PC-9 (cell line): ENCODE results near the gene BAX. TPM values are rescaled to one million over a fixed set of nuclear protein-coding genes. Genes with fewer than 3 reads are reported as not detected.
"Not testable (repeated sequence)": the region's sequence is repeated elsewhere in the genome, so short reads cannot be mapped to it uniquely, and the experiment has no call there.

Experiments
- BruUV-seq: library from RNA; stranded (reverse); fragments of 400-500 nt; replicated peaks from 2 replicates; lab custom pipeline; 2021; lab: Mats Ljungman, UMichigan
- CTCF ChIA-PET: fragments of 300-600 bp; sonication (Branson Sonifier 250); formaldehyde crosslinking; loops from one replicate; lab custom pipeline; 2022; ENCODE audit warnings: antibody characterized with exemption; lab: Charles Lee
- POLR2A ChIA-PET: fragments of 300-600 bp; sonication (Branson Sonifier 250); formaldehyde crosslinking; loops from one replicate; lab custom pipeline; 2022; ENCODE audit warnings: antibody characterized with exemption; ENCODE audit not compliant: unreplicated experiment; lab: Charles Lee
- DNase-seq, 2 experiments: peaks; one replicate each; pipeline versions ENCODE4 v3.0.0 to v3.0.0-alpha.2; 2015 to 2022; ENCODE audit warnings: mixed read lengths in 1 of 2
- H2AFZ ChIP-seq: fragments of 200-600 bp; sonication (generic); 2 replicates; pipeline ENCODE4 v1.8.1; 2017; ENCODE audit warnings: antibody characterized with exemption
- H3F3A ChIP-seq: fragments of 200-600 bp; sonication (generic); 2 replicates; pipeline ENCODE4 v1.8.1; 2017; ENCODE audit warnings: antibody characterized with exemption, mild to moderate bottlenecking, low read depth; ENCODE audit not compliant: insufficient read depth
- H3K27ac ChIP-seq: fragments of 200-600 bp; sonication (generic); 2 replicates; pipeline ENCODE4 v1.6.1; 2016; ENCODE audit warnings: mixed run types
- H3K27me3 ChIP-seq: fragments of 200-600 bp; sonication (generic); 2 replicates; pipeline ENCODE4 v1.6.1; 2016; ENCODE audit warnings: low read depth, mixed run types; ENCODE audit not compliant: insufficient read depth
- H3K36me3 ChIP-seq: fragments of 200-600 bp; sonication (generic); 2 replicates; pipeline ENCODE4 v1.6.1; 2016; ENCODE audit warnings: low read depth, mixed run types
- H3K4me1 ChIP-seq: fragments of 200-600 bp; sonication (generic); replicated peaks from 2 replicates; pipeline ENCODE4 v1.6.1; 2016; ENCODE audit warnings: mixed run types; ENCODE audit not compliant: insufficient read depth
- H3K4me2 ChIP-seq: fragments of 200-600 bp; sonication (generic); 2 replicates; pipeline ENCODE4 v1.6.1; 2017; ENCODE audit warnings: mixed run types
- H3K4me3 ChIP-seq: fragments of 200-600 bp; sonication (generic); 2 replicates; pipeline ENCODE4 v1.6.1; 2016; ENCODE audit warnings: mixed run types
- H3K79me2 ChIP-seq: fragments of 200-600 bp; sonication (generic); 2 replicates; pipeline ENCODE4 v1.6.1; 2017; ENCODE audit warnings: low read depth, mixed run types
- H3K9me2 ChIP-seq: fragments of 200-600 bp; sonication (generic); 2 replicates; pipeline ENCODE4 v1.8.1; 2017; ENCODE audit warnings: mild to moderate bottlenecking; ENCODE audit not compliant: insufficient read depth
- H3K9me3 ChIP-seq: fragments of 200-600 bp; sonication (generic); 2 replicates; pipeline ENCODE4 v1.8.1; 2016; ENCODE audit warnings: low read depth; ENCODE audit not compliant: insufficient read depth
- H4K20me1 ChIP-seq: fragments of 200-600 bp; sonication (generic); 2 replicates; pipeline ENCODE4 v1.8.1; 2017; ENCODE audit not compliant: insufficient read depth
- EZH2 ChIP-seq: fragments of 200-600 bp; sonication (generic); IDR thresholded peaks from 2 replicates; pipeline ENCODE4 v1.8.0; 2017; ENCODE audit warnings: antibody characterized with exemption, low read depth
- intact Hi-C: fragments of 100-400 bp; cut with micrococcal nuclease; formaldehyde crosslinking; loops from one replicate; pipeline ENCODE4 v1.10.0; 2022; ENCODE audit not compliant: unreplicated experiment
- total RNA-seq: library from RNA; stranded (reverse); gene quantifications from 2 replicates; pipeline ENCODE4 v1.2.3, GENCODE V29; 2021
- TF ChIP-seq, protein P1 (sequence below): fragments of 200-600 bp; sonication (generic); conservative IDR thresholded peaks from 2 replicates; pipeline ENCODE4 v1.6.1; 2017; ENCODE audit warnings: mixed run types, antibody characterized with exemption, mild to moderate bottlenecking, moderate library complexity

BAX gene
- total RNA-seq, 1 experiment from 2014 or later, result 140 TPM

DNA sequence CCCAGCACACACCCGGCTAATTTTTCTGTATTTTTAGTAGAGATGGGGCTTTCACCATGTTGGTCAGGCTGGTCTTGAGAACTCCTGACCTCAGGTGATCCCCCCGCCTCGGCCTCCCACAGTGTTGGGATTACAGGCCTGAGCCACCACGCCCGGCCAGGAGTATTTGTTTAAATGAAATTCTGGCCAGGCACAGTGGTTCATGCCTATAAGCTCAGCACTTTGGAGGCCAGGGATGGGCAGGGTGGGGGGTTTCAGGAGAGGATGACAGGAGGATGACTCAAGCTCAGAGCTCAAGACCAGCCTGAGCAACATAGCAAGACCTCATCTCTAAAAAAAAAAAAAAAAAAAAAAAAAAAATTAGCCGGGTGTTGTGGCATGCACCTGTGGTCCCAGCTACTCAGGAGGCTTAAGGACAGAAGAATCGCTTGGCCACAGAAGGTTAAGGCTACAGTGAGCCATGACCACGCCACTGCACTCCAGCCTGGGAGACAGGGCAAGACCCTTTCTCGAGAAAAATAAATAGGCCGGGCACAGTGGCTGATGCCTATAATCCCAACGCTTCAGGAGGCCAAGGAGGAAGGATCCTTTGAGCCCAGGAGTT lies 29.3 kb upstream of the BAX start:
- no peak overlapping the region for H3K4me2 ChIP-seq
- intact Hi-C loops, result no loop called here
- H2AFZ ChIP-seq, result no peak overlapping the region
- no peaks in the 10 kb centered on the region for H3K9me3 ChIP-seq
- no peaks in the 10 kb centered on the region for H3K27me3 ChIP-seq
- no peak for TF ChIP-seq EZH2
- TF ChIP-seq, protein P1, sequence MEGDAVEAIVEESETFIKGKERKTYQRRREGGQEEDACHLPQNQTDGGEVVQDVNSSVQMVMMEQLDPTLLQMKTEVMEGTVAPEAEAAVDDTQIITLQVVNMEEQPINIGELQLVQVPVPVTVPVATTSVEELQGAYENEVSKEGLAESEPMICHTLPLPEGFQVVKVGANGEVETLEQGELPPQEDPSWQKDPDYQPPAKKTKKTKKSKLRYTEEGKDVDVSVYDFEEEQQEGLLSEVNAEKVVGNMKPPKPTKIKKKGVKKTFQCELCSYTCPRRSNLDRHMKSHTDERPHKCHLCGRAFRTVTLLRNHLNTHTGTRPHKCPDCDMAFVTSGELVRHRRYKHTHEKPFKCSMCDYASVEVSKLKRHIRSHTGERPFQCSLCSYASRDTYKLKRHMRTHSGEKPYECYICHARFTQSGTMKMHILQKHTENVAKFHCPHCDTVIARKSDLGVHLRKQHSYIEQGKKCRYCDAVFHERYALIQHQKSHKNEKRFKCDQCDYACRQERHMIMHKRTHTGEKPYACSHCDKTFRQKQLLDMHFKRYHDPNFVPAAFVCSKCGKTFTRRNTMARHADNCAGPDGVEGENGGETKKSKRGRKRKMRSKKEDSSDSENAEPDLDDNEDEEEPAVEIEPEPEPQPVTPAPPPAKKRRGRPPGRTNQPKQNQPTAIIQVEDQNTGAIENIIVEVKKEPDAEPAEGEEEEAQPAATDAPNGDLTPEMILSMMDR, result no peak
- H3K4me1 ChIP-seq, result no peaks in the 10 kb centered on the region
- CTCF ChIA-PET, result no interaction called here
- no TSS peak for BruUV-seq
- H3F3A ChIP-seq, result peaks cover 19% of the 10 kb centered on the region; the same call in 1 of the 2 replicates
- H3K4me3 ChIP-seq, result no peak overlapping the region
- H3K9me2 ChIP-seq, result no peaks in the 10 kb centered on the region
- POLR2A ChIA-PET, result interaction anchor here (0.6 to 0.7 kb wide), 4 partner anchors 29 to 137 kb away, joined by 3 to 6 read pairs (median 3); no protein-coding TSS in a partner anchor
- no peaks in the 10 kb centered on the region for H3K79me2 ChIP-seq
- H3K27ac ChIP-seq, result no peak overlapping the region
- no peaks in the 10 kb centered on the region for H3K36me3 ChIP-seq
- DNase-seq, result no peak
- H4K20me1 ChIP-seq, result no peaks in the 10 kb centered on the region

DNA sequence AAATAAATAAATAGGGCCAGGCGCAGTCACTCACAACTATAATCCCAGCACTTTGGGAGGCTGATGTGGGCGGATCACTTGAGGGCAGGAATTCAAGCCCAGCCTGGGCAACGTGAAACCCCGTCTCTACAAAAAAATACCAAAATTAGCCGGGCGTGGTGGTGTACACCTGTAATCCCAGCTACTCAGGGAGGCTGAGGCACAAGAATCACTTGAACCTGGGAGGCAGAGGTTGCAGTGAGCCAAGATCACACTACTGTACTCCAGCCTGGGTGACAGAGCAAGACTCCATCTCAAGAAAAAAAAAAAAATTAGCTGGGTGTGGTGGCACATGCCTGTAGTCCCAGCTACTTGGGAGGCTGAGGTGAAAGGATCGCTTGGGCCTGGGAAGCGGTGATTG lies 28.8 kb upstream of the BAX start:
- H4K20me1 ChIP-seq, DNase-seq, intact Hi-C loops, H3K4me2 ChIP-seq, H3K9me2 ChIP-seq, H3K4me3 ChIP-seq, H3K4me1 ChIP-seq, BruUV-seq, H3K36me3 ChIP-seq, H3K79me2 ChIP-seq, H2AFZ ChIP-seq, H3K9me3 ChIP-seq, H3K27ac ChIP-seq, H3K27me3 ChIP-seq: not testable (repeated sequence)
- H3F3A ChIP-seq, result peaks cover 19% of the 10 kb centered on the region; the same call in 1 of the 2 replicates
- ChIA-PET CTCF (interaction anchor here (0.6 kb wide), 1 partner anchor 20 kb away, joined by 3 read pairs; no protein-coding TSS in a partner anchor), POLR2A (interaction anchor here (0.6 to 0.7 kb wide), 4 partner anchors 28 to 137 kb away, joined by 3 to 6 read pairs (median 3); no protein-coding TSS in a partner anchor)

DNA sequence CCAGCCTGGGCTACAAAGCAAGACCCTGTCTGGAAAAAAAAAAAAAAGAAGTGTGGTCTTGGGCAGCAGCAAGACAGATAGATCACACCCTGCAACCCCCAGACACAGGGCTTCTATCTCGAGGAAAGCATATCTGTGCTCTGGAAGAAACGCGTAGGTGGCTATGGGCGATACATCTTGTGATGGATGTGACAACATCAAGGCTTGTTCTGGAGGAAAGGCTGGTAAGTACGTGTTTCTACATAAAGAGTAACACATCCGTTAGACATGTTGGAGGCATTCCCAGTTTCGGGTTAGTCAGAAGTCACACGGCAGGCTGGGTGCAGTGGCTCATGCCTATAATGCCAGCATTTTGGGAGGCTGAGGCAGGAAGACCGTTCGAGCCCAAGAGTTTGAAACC lies 27.8 kb upstream of the BAX start:
- peak; percentile 39 to 84 for DNase-seq
- CTCF ChIA-PET, result interaction anchor here (0.6 kb wide), 1 partner anchor 10 kb away, joined by 3 read pairs; no protein-coding TSS in a partner anchor
- TF ChIP-seq, protein P1, result no peak
- no peak for TF ChIP-seq EZH2
- H3K9me2 ChIP-seq, result no peaks in the 10 kb centered on the region
- no peak overlapping the region for H2AFZ ChIP-seq
- H3K27me3 ChIP-seq, result no peaks in the 10 kb centered on the region
- peaks cover 19% of the 10 kb centered on the region; the same call in 1 of the 2 replicates for H3F3A ChIP-seq
- H3K27ac ChIP-seq, result 0 out of 2 replicates have a peak overlapping the region, but pooled peaks have one; percentile 29
- POLR2A ChIA-PET, result interaction anchor here (0.6 kb wide), 1 partner anchor 35 kb away, joined by 3 read pairs; no protein-coding TSS in a partner anchor
- H3K9me3 ChIP-seq, result no peaks in the 10 kb centered on the region
- H3K79me2 ChIP-seq, result no peaks in the 10 kb centered on the region
- no peak overlapping the region for H3K4me3 ChIP-seq
- intact Hi-C loops, result no loop called here
- H4K20me1 ChIP-seq, result no peaks in the 10 kb centered on the region
- H3K36me3 ChIP-seq, result no peaks in the 10 kb centered on the region
- BruUV-seq, result no TSS peak
- no peak overlapping the region for H3K4me2 ChIP-seq
- H3K4me1 ChIP-seq, result no peaks in the 10 kb centered on the region

DNA sequence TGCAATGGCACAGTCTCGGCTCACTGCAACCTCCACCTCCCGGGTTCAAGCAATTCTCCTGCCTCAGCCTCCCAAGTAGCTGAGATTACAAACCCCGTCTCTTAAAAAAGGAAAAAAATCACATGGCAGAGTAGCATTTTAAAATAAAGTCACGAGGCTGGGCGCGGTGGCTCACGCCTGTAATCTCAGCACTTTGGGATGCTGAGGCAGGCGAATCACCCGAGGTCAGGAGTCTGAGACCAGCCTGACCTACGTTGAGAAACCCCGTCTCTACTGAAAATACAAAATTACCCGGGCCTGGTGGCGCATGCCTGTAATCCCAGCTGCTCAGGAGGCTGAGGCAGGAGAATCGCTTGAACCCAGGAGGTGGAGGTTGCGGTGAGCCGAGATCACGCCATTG lies 27.0 kb upstream of the BAX start:
- POLR2A ChIA-PET, result not testable (repeated sequence)

More for the DNA sequence above, 27.0 kb upstream of the BAX start:
- H4K20me1 ChIP-seq, H3K36me3 ChIP-seq, H3K9me3 ChIP-seq, H3K27ac ChIP-seq, H3K27me3 ChIP-seq, BruUV-seq, H3K79me2 ChIP-seq, H3K9me2 ChIP-seq, H3K4me2 ChIP-seq, DNase-seq, H2AFZ ChIP-seq, intact Hi-C loops, H3K4me3 ChIP-seq, H3K4me1 ChIP-seq: not testable (repeated sequence)
- CTCF ChIA-PET, result interaction anchor here (0.6 kb wide), 1 partner anchor 132 kb away, joined by 5 read pairs; no protein-coding TSS in a partner anchor
- H3F3A ChIP-seq, result peaks cover 19% of the 10 kb centered on the region; the same call in 1 of the 2 replicates
